Measurements from ENCODE around the gene PRELID2.

DNA sequence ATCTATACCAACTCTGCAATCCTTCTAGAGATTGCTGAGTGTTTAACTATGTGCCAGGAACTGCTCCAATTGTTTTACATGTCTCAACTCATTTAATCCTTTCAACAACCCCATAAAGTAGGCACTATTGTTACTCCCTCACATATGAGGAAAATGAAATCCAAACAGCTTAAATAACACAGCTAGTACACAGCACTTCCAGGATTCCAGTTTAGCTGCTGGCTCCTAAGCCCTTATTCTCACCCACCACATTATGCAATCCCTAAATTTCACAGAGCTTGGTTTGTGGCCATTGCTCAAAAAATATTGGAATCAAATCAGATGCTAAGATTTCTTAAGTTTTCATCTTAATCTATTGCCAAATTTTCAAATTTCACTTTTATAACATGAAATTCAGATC is 84.9 kb downstream of the PRELID2 start:
- TF ChIP-seq BHLHE40 (IDR thresholded peaks at IDR 0.05; ENCODE audit: borderline replicate concordance) (no peak), FOXA1 (IDR thresholded peaks at IDR 0.05) (no peak), ZNF384 (IDR thresholded peaks at IDR 0.05) (no peak)

Measured in HEK293T (cell line).